HL-60 (cell line): ENCODE data around the gene C16orf95.

Source experiments
- POLR2AphosphoS5 ChIP-seq: IDR thresholded peaks from 2 replicates; pipeline ENCODE4 v1.6.1; 2012; ENCODE audit warnings: low read depth
- SPI1 ChIP-seq: IDR thresholded peaks from 2 replicates; pipeline ENCODE4 v1.6.1; 2012; ENCODE audit warnings: low read depth, mild to moderate bottlenecking, borderline replicate concordance
- TF ChIP-seq, protein P1 (sequence below): IDR thresholded peaks from one replicate; pipeline ENCODE4 v1.5.1; 2011; ENCODE audit warnings: low read length, control low read depth, inconsistent platforms; ENCODE audit not compliant: insufficient read depth
- TF ChIP-seq, protein P2 (sequence below): IDR thresholded peaks from 2 replicates; pipeline ENCODE4 v1.6.1; 2012; ENCODE audit warnings: low read depth; ENCODE audit not compliant: insufficient replicate concordance

DNA sequence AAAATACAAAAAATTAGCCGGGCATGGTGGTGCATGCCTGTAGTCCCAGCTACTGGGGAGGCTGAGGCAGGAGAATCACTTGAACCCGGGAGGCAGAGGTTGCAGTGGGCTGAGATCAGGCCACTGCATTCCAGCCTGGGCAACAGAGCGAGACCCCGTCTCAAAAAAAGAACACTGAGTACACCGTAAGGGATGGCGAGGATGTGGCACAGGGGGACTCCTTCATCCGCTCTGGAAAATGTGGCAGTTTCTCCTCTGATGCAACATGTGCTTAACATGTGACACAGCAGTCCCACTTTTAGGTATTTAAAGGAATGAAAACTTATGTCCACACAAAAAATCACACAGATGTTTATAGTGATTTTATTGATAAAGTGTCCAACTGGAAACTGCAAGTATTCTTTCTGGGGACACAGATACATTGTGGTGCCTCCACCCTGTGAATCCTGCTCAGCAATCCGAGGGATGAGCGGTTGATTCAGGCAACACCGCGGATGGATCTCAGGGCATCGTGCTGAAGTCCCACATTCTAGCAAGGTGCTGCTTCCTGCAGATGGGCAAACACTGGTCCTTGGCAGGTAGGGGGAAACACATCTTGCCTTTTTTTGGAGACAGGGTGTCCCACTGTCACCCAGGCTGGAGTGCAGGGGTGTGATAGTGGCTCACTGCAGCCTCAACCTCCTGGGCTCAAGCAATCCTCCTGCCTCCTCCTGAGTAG lies 3.5 kb upstream of the C16orf95 start:
- TF ChIP-seq, protein P1, sequence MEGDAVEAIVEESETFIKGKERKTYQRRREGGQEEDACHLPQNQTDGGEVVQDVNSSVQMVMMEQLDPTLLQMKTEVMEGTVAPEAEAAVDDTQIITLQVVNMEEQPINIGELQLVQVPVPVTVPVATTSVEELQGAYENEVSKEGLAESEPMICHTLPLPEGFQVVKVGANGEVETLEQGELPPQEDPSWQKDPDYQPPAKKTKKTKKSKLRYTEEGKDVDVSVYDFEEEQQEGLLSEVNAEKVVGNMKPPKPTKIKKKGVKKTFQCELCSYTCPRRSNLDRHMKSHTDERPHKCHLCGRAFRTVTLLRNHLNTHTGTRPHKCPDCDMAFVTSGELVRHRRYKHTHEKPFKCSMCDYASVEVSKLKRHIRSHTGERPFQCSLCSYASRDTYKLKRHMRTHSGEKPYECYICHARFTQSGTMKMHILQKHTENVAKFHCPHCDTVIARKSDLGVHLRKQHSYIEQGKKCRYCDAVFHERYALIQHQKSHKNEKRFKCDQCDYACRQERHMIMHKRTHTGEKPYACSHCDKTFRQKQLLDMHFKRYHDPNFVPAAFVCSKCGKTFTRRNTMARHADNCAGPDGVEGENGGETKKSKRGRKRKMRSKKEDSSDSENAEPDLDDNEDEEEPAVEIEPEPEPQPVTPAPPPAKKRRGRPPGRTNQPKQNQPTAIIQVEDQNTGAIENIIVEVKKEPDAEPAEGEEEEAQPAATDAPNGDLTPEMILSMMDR, result no peak
- TF ChIP-seq POLR2AphosphoS5, result no peak
- no peak for TF ChIP-seq SPI1
- TF ChIP-seq, protein P2, sequence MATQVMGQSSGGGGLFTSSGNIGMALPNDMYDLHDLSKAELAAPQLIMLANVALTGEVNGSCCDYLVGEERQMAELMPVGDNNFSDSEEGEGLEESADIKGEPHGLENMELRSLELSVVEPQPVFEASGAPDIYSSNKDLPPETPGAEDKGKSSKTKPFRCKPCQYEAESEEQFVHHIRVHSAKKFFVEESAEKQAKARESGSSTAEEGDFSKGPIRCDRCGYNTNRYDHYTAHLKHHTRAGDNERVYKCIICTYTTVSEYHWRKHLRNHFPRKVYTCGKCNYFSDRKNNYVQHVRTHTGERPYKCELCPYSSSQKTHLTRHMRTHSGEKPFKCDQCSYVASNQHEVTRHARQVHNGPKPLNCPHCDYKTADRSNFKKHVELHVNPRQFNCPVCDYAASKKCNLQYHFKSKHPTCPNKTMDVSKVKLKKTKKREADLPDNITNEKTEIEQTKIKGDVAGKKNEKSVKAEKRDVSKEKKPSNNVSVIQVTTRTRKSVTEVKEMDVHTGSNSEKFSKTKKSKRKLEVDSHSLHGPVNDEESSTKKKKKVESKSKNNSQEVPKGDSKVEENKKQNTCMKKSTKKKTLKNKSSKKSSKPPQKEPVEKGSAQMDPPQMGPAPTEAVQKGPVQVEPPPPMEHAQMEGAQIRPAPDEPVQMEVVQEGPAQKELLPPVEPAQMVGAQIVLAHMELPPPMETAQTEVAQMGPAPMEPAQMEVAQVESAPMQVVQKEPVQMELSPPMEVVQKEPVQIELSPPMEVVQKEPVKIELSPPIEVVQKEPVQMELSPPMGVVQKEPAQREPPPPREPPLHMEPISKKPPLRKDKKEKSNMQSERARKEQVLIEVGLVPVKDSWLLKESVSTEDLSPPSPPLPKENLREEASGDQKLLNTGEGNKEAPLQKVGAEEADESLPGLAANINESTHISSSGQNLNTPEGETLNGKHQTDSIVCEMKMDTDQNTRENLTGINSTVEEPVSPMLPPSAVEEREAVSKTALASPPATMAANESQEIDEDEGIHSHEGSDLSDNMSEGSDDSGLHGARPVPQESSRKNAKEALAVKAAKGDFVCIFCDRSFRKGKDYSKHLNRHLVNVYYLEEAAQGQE, result no peak
